Activated CD8-positive, alpha-beta memory T cell treated with anti-CD3 and anti-CD28 coated beads, Interleukin-2, amount 50 U/mL, for 4 hours (primary cell): ENCODE data around the gene IL1RL2.

Experiments
- DNase-seq: peaks from one replicate; pipeline ENCODE4 v3.0.0-alpha.2; 2020

Gene IL1RL2

GRCh38 chr2:102186791-102187495 is at the start of gene IL1RL2:
Gene IL1RL2 (plus strand): TSS chr2:102187023. CDS start chr2:102187868, 845 bp downstream.
- DNase-seq = peak; percentile 21

DNA sequence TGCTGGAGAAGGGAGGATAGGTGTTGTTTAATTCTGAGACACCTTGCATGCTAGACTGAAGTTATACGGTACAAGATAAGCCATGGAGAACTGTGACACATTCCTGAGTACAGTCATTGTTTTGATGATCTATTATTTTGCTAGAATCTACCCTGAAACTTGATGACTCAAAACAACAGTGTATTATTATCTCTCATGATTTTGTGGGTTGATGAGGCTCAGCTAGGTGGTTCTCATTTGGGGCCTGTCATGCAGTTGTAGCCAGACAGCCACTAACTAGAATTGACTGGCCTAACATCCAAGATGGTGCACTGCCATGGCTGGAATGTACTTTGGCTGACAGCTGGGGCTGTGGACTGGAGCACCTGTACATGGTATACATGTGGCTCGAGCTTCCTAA is 49.7 kb upstream of the IL1RL2 start:
- no peak for DNase-seq

GRCh38 chr2:102138331-102138730 is 48.5 kb upstream of the IL1RL2 start:
- DNase-seq = no peak

DNA sequence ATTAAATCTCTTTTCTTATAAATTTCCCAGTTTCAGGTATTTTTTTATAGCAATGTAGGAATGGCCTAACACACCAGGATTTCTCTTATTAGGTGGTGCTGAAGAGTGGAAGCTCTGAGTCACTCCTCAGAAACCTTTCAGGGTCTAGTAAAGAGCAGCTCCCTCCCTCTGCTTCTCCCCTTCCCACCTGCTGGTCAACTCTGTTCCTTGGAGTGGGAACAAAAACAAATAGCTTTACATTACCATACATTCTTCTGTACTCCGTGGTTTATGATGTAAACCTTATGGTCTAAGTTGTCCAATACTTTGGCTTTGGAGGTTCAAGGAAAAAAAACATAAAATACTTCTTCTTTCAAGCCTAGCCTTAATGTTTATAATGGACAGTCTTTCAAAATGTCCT is 47.0 kb upstream of the IL1RL2 start:
- DNase-seq = no peak

GRCh38 chr2:102140377-102140776 is 46.4 kb upstream of the IL1RL2 start:
- DNase-seq = no peak

DNA sequence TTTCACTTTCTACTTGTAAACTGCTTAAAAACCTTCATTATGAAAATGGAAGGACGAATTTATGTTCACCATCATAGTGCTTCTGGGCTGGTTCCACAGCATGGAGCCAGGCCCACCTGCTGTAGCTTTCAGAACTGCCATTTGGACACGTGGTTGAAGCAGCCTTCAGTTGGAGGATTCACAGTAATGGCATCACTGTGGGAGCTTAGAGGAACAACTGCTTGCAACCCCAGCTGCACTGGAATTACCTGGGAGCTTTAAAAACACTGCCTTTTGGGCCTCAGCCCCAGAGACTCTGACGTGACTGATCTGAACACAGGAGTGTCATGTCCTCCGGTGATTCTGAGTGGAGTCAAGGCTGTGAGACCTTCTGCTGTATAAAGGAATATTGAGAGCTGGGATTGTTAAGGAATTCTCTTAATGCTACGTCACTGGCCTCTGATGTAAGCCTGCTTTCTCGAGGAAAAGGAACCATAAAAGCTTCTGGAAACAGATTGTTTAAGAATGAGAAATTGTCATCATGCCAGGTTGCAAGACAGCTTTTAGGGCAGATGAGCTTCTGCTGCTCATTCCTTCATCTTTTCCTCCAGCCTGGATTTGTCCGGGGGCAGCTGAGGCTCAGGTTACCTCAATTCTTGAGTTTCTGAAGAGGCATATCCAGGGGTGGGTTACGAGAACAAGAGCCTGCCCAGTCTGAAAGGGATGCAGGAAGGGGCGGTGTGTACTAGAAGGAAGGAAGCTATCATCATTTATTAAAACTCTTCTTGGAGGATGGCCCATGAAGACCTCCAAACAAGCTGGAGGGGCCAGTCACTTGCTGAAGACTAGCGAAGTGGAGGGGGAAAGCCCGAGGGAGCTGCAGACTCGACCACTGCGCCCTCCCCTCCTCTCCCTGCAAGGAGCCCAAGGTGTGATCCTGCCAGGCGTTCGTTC is 45.5 kb upstream of the IL1RL2 start:
- DNase-seq = no peak

- no peak for DNase-seq
Observed at GRCh38 chr2:102141970-102142828, 44.6 kb upstream of the IL1RL2 start, which contains the start of gene IL1R1. Gene IL1R1 (plus strand): TSS chr2:102142746. CDS start chr2:102157725, 14,979 bp downstream.

DNA sequence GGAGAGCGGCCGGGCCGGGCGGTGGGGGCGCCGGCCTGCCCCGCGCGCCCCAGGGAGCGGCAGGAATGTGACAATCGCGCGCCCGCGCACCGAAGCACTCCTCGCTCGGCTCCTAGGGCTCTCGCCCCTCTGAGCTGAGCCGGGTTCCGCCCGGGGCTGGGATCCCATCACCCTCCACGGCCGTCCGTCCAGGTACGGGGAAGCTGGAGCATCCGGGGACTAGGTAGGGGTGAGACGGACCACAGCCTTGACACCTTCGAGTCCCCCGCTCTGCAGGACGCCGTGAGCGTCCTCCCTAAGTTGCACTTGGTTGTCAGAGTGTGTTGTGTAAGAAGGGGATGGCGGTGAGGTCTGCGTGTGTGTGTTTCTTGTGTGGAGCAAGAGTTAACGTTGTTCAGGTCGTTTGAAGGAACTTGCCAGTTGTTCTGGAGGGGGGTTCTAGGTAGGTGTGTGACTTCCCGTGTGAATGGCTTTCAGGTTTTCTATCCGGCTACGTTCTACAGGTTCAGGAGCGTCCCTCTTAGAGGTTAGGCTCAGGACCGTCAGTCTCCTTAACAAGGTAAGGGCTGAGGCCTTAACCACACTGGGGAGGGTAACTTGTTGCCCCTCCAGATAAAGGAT is 43.9 kb upstream of the IL1RL2 start:
- DNase-seq = no peak

GRCh38 chr2:102143450-102143985 is 43.3 kb upstream of the IL1RL2 start:
- DNase-seq = no peak

- no peak for DNase-seq
Observed at GRCh38 chr2:102144128-102144527, 42.7 kb upstream of the IL1RL2 start.

GRCh38 chr2:102145107-102145506 is 41.7 kb upstream of the IL1RL2 start:
- DNase-seq = no peak

DNA sequence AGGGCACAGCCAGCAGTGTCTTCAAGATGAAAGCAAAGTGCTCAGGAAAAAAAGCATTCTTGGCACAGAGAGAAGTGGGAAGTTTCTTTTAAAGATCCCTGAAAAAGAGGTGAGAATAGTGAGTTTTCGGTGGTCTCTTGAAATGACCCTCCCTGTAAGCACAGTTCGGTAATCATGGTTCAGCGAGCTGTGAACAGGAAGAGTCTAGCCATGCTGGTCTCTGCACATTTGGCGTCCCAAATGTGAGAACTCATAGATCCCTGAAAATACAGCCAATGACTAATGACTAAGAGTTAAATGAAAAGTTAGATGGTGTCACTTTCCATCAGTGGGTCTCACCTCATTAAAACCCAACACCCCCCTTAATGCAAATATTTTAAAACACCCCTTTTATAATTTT is 40.9 kb upstream of the IL1RL2 start:
- no peak for DNase-seq

DNA sequence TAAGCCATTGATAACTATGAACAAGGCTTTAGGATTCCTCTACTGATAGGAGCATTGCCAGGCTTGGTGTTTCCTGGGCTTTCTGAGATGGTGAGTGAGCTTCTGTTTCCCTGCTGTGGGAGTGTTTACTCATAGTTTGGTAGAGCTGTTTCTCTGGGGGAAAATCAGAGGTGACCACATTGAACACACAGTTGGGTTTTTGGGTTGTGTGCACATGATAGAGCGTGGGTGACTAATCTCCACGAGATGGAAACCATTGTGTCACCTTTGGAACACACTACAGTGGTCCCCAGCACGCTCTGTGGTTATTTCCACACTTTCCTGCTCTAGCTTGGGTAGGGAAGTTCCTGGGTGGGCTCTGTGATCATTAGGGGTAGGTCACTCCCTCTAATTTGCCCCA is 38.9 kb upstream of the IL1RL2 start:
- peak; percentile 30 for DNase-seq

GRCh38 chr2:102149243-102149642 is 37.6 kb upstream of the IL1RL2 start:
- no peak for DNase-seq

- no peak for DNase-seq
Observed at GRCh38 chr2:102149644-102150455, 37.0 kb upstream of the IL1RL2 start.

DNA sequence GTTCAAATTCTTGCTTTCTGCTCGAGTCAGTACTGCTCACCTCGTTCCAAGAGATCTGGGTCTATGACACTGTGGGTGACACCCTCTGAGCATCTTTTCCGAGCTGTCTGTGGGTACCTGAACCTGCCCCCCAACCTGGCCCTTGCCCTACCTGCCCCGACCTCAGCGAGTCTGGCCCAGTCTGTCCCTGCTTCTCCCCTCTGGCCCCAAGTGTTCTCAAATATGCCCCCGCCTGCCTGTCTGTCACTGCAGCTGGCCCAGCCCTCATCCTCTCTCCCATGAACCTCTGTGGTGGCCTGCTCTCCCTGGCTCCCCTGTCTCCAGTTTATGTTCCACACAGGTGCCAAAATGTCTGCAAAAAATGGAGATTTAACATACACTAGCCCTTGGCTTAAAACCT is 32.5 kb upstream of the IL1RL2 start:
- no peak for DNase-seq

GRCh38 chr2:102154946-102155702 is 31.7 kb upstream of the IL1RL2 start:
- DNase-seq = no peak

DNA sequence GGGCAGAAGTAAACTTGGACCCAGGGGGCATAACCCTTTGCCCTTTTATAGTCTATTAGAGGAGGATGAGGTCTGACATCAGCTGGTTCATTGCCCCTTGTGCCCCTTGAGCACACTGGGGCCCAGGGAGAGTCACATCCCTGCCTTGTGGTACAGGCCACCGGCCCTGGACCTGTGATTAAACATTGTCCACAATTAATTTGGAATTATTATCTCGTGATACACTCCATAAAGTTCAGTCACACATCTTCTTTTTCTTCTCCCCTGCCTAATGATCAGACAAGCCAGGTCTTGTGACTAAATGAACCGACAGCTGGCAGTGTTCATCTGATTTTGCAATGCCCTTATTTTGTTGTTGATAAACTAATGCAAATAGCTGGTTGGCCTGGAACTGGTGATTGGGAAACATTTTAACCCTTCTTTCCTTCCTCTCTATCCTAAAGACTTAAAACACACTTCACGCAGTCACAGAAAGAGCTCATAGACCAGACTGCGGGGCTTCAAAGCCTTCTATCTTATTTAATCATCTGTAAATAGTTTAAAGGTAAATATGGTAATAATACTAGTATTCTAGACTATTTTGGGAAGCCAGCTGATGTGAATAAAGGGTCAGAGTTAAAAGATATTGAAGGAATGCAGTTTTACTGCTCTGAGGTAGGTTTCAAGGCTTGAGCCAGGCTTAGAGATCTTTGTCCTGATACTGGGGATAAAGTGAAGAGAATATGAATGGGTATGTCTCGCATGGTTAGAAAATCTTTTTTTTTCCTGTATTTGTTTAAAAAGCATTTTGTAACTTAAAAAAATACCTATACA is 30.9 kb upstream of the IL1RL2 start:
- no peak for DNase-seq

DNA sequence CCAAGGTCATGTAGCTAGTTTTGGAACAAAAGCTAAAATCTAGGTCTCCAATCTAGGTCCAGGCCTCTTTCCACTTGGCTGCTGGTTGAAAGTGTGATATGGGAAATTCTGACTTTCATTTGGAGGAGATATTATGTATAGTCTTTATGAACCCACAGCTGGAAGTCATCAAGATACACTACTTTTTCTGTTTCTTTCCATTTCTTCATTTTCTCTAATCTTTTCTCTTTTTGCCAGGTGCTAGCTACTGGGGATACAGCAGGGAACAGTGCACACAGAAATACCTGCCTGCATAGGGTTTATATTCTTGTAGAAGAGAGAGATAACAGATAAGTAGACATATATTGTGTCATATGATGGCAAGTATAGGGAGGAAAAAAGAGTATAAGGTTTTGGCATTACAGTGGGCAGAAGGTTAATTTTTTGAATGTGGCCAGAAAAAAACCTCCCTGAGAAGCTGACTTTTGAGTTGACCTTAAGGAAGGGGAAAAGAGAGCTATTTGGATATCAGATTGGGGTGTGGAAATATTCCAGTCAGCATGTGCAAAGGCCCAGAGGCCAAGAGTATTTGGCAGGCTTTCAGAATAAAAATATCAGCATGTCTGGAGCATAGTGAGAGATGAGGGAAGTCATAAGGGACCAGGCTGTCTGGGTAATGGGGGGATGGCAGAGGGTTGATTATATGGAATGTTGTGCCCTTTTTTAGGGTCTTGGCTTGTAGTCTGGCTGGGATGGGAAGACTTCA is 28.6 kb upstream of the IL1RL2 start:
- DNase-seq = no peak
